Loucy (cell line): Measurements from ENCODE around the gene PKNOX2.

ENCODE experiments used
- H2AFZ ChIP-seq: fragments of 200-600 bp; sonication (generic); 2 replicates; pipeline ENCODE4 v1.6.0; 2016; ENCODE audit warnings: antibody characterized with exemption, mild to moderate bottlenecking, low read length, moderate library complexity
- H3F3A ChIP-seq: fragments of 200-600 bp; 2 replicates; pipeline ENCODE4 v1.6.0; 2016; ENCODE audit warnings: antibody characterized with exemption, low read depth, mild to moderate bottlenecking
- H3K27me3 ChIP-seq: fragments of 200-600 bp; sonication (generic); 2 replicates; pipeline ENCODE4 v1.6.1; 2014; ENCODE audit warnings: low read length, mild to moderate bottlenecking; ENCODE audit not compliant: insufficient read depth, poor library complexity, severe bottlenecking
- H3K36me3 ChIP-seq: fragments of 200-600 bp; sonication (generic); 2 replicates; pipeline ENCODE4 v1.6.1; 2016; ENCODE audit warnings: low read length; ENCODE audit not compliant: insufficient read depth
- H3K4me1 ChIP-seq: fragments of 200-600 bp; sonication (generic); 2 replicates; pipeline ENCODE4 v1.5.1; 2014; ENCODE audit warnings: low read length, mild to moderate bottlenecking; ENCODE audit not compliant: insufficient read depth, poor library complexity, severe bottlenecking
- H3K4me2 ChIP-seq: fragments of 200-600 bp; sonication (generic); 2 replicates; pipeline ENCODE4 v1.6.0; 2014; ENCODE audit warnings: antibody characterized with exemption, low read length, low read depth, mild to moderate bottlenecking; ENCODE audit not compliant: poor library complexity, severe bottlenecking
- H3K4me3 ChIP-seq: fragments of 200-600 bp; sonication (generic); 2 replicates; pipeline ENCODE4 v1.5.1; 2014; ENCODE audit warnings: low read length, mild to moderate bottlenecking, mixed read lengths; ENCODE audit not compliant: poor library complexity, severe bottlenecking
- H3K79me2 ChIP-seq: fragments of 200-600 bp; sonication (generic); 2 replicates; pipeline ENCODE4 v1.6.1; 2014; ENCODE audit warnings: low read length; ENCODE audit not compliant: insufficient read depth
- H3K9ac ChIP-seq: fragments of 200-600 bp; sonication (generic); 2 replicates; pipeline ENCODE4 v1.6.0; 2014; ENCODE audit warnings: mild to moderate bottlenecking, low read depth, low read length, moderate library complexity; ENCODE audit not compliant: poor library complexity, severe bottlenecking
- H3K9me2 ChIP-seq: fragments of 200-600 bp; sonication (generic); replicated peaks from 2 replicates; pipeline ENCODE4 v1.6.1; 2016; ENCODE audit warnings: low read depth, low read length, mixed read lengths
- H3K9me3 ChIP-seq: fragments of 200-600 bp; sonication (generic); 2 replicates; pipeline ENCODE4 v1.6.1; 2014; ENCODE audit warnings: mild to moderate bottlenecking, antibody characterized with exemption, low read length, low read depth; ENCODE audit not compliant: insufficient read depth
- H4K20me1 ChIP-seq: fragments of 200-600 bp; sonication (generic); 2 replicates; pipeline ENCODE4 v1.6.0; 2014; ENCODE audit warnings: antibody characterized with exemption, low read length, mild to moderate bottlenecking; ENCODE audit not compliant: insufficient read depth, poor library complexity, severe bottlenecking
- CTCF ChIP-seq: fragments of 200-600 bp; sonication (generic); conservative IDR thresholded peaks from 2 replicates; pipeline ENCODE4 v1.5.1; 2014; ENCODE audit warnings: mild to moderate bottlenecking, antibody characterized with exemption, low read length
- EZH2phosphoT487 ChIP-seq: fragments of 200-600 bp; IDR thresholded peaks from 2 replicates; pipeline ENCODE4 v1.6.1; 2018; ENCODE audit warnings: antibody characterized with exemption, mild to moderate bottlenecking, moderate library complexity, borderline replicate concordance

PKNOX2 gene

GRCh38 chr11:125359130-125359529 lies 194.6 kb downstream of the PKNOX2 start:
- no peak for TF ChIP-seq EZH2phosphoT487
- no peak for TF ChIP-seq CTCF
- Histone ChIP-seq H3K36me3 (no peaks in the 10 kb centered on the region), H3K9me2 (no peaks in the 10 kb centered on the region), H4K20me1 (no peaks in the 10 kb centered on the region), H3K9me3 (no peaks in the 10 kb centered on the region), H3K4me2 (no peak overlapping the region), H3K27me3 (no peaks in the 10 kb centered on the region), H3K4me1 (no peaks in the 10 kb centered on the region), H3K4me3 (no peak overlapping the region), H2AFZ (no peak overlapping the region), H3K9ac (no peak overlapping the region), H3K79me2 (no peaks in the 10 kb centered on the region), H3F3A (no peaks in the 10 kb centered on the region)

GRCh38 chr11:125360066-125360465 lies 195.5 kb downstream of the PKNOX2 start:
- Histone ChIP-seq H3K9me2 (no peaks in the 10 kb centered on the region), H2AFZ (no peak overlapping the region), H4K20me1 (no peaks in the 10 kb centered on the region), H3K79me2 (no peaks in the 10 kb centered on the region), H3K4me2 (no peak overlapping the region), H3K27me3 (no peaks in the 10 kb centered on the region), H3K4me3 (no peak overlapping the region), H3K9ac (no peak overlapping the region), H3K9me3 (no peaks in the 10 kb centered on the region), H3F3A (no peaks in the 10 kb centered on the region), H3K36me3 (no peaks in the 10 kb centered on the region), H3K4me1 (no peaks in the 10 kb centered on the region)
- TF ChIP-seq CTCF = no peak
- no peak for TF ChIP-seq EZH2phosphoT487

GRCh38 chr11:125364121-125364826 lies 199.7 kb downstream of the PKNOX2 start:
- no peaks in the 10 kb centered on the region for H3K36me3 ChIP-seq
- H3K79me2 ChIP-seq = no peaks in the 10 kb centered on the region
- H3K27me3 ChIP-seq = no peaks in the 10 kb centered on the region
- H4K20me1 ChIP-seq = no peaks in the 10 kb centered on the region
- H3K9me3 ChIP-seq = no peaks in the 10 kb centered on the region
- no peak overlapping the region for H3K4me3 ChIP-seq
- H3K4me1 ChIP-seq = no peaks in the 10 kb centered on the region
- peak; percentile 27; the same call in 1 of the 2 replicates for TF ChIP-seq CTCF
- TF ChIP-seq EZH2phosphoT487 = no peak
- H3K9me2 ChIP-seq = no peaks in the 10 kb centered on the region
- no peak overlapping the region for H3K4me2 ChIP-seq
- H2AFZ ChIP-seq = no peak overlapping the region
- H3K9ac ChIP-seq = no peak overlapping the region
- no peaks in the 10 kb centered on the region for H3F3A ChIP-seq
